ENCODE measurements around the gene AGK.
"Not testable (repeated sequence)": the region's sequence is repeated elsewhere in the genome, so short reads cannot be mapped to it uniquely, and the experiment has no call there.

Gene AGK

DNA sequence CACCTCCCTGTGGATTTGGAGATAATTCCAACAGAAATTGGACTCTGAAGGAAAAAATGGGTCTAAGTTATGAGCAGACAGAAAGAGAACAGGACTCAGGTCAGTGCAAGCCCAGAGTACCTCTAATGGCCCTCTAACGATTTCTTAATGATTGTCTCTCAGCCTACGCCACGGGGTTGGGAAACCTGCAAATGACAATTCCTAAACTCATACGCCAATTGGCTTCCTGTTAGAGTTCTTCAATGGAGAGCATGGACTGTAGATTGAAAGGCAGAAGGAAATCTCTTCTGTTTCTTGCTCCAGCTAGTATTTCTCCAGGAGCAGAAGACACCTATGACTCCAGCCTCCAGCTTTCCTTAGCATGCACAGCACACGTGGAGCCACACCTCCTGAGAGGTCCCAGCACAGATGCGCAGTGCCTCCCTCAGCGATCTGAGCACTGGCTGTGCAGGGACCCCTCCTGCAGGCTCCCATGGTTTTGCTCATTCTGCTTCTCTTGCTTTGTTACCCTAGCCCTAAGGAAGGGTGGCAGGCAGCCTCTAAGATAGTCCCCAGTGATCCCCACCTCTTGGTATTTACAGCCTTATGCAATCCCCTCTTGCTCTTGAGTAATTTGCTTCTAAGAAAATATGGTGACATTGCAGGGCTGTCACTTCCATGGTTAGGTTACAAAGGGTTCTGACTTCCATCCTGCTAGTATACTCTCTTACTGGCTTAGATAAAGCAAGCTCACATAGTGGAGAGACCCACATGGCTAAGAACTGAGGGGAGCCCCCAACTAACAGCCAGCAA lies 120.7 kb downstream of the AGK start:
- peak overlapping the region; percentile 76 for H3K27ac ChIP-seq
- DNase-seq (ENCODE audit: low read depth, low spot score), result no peak

DNA sequence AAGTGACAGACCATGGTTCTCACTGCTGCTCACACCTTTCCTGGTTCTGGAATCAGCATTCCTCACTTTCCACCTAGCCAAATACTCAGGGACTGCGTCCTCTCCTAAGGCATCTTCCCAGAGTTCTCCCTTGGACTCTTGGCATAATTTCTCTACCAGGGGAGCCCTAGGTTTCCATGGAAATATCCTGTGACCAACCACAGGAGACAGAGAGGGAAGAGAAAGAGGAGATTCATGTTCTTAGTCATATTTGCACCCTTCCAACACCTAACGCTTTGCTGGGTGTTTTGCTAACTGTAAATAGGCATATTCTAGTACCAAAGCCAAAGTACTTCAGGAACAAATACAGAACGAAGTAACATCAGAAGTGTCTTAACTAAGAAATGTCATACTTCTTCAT lies 122.1 kb downstream of the AGK start:
- no peak for DNase-seq (ENCODE audit: low read depth, low spot score)
- peak overlapping the region; percentile 76 for H3K27ac ChIP-seq

DNA sequence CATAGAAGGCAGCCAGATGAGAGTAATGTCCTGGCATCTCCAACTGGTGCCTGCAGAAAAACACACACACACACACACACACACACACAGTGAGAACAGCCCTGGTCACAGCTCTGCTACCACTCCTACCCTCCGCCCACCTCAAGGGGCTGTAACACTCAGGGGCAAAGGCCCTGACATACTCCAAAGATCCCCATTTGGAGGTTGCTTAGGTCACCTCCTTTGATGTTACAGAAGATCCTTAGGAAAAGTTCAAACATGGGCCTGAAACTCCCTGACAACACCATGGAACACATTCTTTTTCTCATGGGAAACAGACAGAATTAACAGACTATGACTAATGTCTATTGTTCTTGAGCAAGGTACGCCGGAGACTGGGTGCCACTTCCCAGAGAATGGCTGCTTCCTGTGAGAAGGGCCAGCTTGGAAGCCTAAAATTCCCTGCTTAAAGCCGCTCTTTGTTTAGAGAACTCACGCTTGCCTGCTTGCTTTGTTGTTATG lies 123.0 kb downstream of the AGK start:
- peak overlapping the region; percentile 76 for H3K27ac ChIP-seq
- peak; percentile 56 for DNase-seq (ENCODE audit: low read depth, low spot score)

DNA sequence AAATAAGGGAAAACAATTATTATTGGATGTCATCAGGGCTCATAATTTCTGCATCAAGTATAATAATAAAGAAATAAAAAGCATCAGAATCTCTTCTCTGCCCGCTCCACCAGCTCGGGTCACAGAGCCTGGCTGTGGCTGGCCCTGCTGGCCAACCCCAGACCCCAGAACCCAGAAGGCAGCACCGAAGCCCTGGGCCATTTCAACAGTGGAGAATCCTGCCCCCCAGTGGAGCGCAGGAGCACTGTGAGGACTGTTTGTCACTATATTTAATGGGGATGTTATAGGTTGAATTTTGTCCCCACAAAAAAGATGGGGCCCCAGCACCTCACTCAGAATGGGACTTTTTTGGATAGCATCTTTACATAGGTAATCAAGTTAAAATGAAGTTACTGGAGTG lies 123.5 kb downstream of the AGK start:
- DNase-seq (ENCODE audit: low read depth, low spot score), result no peak
- peak overlapping the region; percentile 76 for H3K27ac ChIP-seq

DNA sequence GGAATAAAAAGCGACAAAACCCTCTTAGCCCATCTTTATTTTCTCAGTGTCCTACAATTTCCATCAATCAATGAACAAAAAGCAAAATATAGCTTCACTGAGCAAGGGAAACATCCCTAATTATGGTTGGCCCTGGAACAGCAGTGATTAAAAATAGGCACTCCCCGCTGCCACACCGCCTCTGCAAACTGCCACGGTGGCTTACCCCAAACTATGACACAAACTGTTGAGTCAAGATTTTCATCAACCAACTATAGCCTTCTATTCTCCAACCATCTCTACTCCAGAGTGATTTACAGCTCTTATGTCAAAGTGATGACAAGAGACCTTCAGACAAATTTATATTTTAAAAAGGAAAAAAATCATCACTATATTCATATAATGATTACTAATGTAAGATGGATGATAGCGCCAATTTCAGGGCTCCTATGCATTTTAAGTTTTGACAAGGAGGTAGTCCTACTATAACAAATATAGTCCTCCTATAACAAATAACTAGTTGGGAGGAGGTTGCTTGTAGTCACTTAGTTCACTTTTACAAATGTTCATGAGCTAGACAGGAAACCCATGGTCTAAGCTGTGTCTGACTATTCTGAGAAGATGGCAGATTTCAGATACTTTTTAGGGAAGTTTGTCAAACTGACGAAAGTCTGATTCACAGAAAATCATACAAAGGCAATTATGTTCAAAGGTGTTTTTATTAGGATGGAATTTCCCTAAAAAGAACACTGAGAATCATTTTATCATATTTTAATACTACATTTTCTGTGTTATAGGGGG lies 124.4 kb downstream of the AGK start:
- peak overlapping the region; percentile 76 for H3K27ac ChIP-seq
- no peak for DNase-seq (ENCODE audit: low read depth, low spot score)

DNA sequence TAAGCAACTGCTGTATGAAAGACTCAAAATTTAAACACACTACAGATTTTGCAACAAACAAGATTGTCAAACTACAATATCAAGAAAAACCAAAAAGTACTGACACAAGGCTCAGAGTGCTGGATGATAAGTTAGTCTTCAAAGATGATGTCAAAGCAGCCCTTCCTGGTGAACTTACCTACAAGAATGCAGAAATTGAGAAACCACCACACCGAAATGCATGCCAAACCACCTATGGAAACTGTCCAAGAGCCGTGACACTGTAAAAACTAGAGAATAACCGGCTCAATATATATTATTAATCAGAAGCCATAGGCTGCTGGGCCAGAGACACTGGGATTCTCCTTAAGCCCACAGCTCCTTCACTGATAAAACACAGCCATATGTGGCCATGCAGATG lies 125.4 kb downstream of the AGK start:
- peak overlapping the region; percentile 76 for H3K27ac ChIP-seq

DNA sequence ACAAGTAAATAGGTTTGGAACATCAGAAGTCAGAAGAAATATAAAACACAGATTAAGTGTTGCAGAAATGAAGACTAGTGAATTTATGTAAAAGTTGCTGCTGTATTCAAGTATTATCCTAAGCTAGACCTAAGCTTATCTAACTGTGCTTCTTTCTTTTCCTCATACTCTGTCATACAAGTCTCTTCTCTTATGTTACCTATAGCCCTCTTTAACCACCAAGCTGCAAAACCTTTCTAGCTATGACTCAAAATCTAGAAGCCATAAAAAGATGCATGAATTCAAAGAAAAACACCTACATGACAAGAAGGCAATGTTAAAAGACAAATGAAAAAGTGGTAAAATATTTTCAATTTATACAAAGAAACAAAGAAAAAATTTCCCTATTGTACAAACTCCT lies 127.8 kb downstream of the AGK start:
- no peak overlapping the region for H3K27ac ChIP-seq
- DNase-seq (ENCODE audit: low read depth, low spot score), result no peak

More for the DNA sequence above, 125.4 kb downstream of the AGK start:
- peak; percentile 64 for DNase-seq (ENCODE audit: low read depth, low spot score)

DNA sequence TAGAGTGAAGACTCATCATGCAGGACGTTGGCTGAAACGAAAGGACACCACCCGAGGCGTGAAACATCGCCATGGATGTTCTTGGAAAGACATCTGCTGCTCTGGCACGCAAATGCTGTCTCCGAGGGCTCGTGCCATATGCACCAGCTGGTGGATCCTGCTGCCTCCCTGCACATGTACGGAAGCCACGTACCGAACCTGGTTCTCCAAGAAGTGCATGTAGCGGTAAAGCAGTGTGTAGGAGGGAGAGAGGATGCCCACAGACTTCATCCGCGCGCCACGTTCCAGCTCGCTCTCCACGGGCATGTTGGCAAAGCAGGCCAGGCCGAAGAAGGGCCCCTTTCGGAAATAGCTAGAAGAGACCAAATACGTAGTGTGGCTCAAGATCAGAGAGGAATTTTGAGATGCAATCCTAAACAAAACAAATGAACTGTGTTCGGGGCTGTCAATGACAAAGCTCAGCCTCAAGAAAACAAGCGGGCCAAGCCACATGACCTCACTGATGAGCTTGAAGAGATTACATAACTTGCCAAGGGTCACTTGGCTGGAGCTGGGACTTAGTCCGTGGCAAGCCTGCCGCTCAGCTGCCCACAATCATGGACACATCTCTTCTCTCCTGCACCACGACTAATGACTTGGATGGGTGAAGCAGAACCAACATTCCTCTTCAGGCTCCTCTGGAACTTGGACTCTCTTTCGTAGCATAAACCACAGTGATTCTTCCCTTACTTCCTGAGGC lies 134.2 kb downstream of the AGK start:
- H3K27ac ChIP-seq, result no peak overlapping the region
- no peak for DNase-seq (ENCODE audit: low read depth, low spot score)

DNA sequence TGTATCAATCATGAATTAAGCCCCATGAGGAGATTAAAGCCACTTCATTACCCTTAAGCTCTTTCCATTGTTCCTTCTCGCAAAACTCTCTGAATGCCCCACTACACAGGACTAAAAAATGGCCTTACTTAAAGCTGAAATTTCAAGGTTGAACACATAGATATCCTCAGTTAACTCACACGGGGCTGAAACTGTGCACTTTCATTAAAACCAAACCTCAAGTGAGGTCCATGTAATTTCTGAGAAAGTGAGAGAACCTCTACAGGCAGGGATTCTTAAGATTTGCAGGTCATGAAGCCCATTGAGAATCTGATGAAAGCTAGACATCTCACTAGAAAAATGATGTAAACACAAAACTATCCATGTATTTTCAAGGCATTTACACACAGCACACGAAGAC lies 134.9 kb downstream of the AGK start:
- no peak for DNase-seq (ENCODE audit: low read depth, low spot score)
- no peak overlapping the region for H3K27ac ChIP-seq

DNA sequence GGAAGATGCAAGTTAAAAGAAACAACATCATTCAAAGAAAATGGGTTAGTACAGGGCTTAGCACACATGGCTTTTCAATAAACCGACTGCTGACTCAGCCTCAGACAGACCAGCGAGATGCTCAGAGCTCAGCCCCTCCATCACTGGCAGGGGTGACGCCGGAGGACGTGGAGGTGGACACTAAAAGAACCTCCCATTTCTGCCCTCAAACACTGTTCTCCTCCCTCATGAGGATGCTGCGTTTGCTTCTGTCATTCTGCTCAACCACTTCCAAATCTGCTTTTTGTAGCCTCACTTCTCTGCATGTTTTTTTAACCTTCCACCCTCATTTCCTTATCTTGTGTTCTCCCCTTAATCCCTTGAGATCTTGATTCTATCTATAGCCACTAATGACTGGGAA lies 135.5 kb downstream of the AGK start:
- DNase-seq (ENCODE audit: low read depth, low spot score), result no peak
- no peak overlapping the region for H3K27ac ChIP-seq

DNA sequence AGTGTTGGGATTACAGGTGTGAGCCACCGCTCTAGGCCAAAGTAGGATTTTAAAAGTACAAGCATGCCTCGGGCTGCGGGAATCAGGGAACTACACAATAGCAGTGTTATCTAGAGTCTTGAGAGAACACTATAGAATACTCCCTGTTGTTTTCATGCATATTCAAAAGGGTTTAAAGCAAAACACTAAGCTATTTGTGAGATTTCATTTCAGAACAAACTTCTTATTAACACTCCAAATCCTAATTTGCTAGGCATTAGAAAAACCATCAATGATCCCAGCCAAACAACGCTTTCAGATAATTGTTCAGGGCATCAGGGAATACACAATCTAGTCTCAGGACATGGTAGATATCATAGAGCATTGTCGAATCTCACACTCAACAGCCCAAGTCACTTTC lies 136.8 kb downstream of the AGK start:
- no peak overlapping the region for H3K27ac ChIP-seq

DNA sequence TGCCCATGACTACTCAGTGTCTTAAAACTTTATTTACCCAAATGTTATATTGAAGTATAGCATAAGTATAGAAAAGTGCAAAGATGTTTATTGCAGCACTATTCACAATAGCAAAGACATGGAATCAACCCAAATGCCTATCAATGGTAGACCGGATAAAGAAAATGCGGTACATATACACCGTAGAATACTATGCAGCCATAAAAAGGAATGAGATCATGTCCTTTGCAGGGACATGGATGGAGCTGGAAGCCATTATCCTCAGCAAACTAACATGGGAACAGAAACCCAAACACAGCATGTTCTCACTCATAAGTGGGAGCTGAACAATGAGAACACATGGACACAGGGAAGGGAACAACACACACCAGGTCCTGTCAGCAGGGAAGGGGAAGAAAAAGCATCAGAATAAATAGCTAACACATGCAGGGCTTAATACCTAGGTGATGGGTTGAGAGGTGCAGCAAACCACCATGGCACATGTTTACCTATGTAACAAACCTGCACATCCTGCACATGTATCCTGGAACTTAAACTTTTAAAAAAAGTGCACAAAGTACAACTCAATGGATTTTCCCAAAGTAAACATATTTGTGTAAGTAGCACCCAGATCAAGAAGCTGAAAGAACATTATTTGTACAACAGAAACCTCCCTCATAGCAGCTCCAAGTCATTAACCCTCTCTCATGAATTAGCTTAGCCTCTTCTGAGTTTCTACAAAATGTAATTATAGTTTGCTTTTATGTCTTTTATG lies 138.0 kb downstream of the AGK start:
- DNase-seq (ENCODE audit: low read depth, low spot score); H3K27ac ChIP-seq: not testable (repeated sequence)

More for the DNA sequence above, 136.8 kb downstream of the AGK start:
- no peak for DNase-seq (ENCODE audit: low read depth, low spot score)

DNA sequence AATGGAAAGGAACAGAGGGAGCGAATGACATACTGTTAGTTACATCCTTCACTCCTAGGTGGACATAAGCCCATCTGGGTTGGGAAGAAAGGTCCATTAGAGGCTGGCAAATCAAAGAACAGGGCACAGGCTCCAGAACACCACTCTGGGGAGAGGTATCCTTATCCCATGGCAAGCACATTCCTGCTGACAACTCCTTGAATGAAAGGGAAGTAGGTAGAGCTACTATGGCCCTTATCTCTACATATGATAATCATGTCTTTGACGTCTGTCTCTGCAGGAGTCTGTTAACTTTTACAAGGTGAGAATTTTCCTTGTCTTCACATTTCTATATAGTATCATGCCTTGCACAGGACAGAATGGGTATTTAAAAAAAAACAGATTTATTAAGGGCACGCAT lies 140.3 kb downstream of the AGK start:
- H3K27ac ChIP-seq, result no peak overlapping the region
- no peak for DNase-seq (ENCODE audit: low read depth, low spot score)

DNA sequence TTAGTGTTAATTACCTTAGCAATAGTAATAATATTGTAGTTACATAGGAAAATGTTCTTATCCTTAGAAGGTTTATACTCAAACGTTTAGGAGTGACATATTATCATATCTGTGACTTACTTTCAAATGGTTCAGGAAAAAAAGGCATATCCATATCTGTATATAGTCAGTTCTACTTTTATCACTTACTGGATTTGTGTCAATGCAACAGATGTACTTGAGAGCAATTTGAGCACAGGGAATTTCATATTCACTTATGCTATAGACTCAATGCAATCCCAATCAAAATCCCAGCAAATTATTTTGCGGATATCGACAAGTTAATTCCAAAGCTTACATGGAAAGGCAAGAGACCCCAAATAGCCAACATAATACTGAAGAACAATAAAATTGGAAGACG lies 140.8 kb downstream of the AGK start:
- H3K27ac ChIP-seq, result no peak overlapping the region
- no peak for DNase-seq (ENCODE audit: low read depth, low spot score)

DNA sequence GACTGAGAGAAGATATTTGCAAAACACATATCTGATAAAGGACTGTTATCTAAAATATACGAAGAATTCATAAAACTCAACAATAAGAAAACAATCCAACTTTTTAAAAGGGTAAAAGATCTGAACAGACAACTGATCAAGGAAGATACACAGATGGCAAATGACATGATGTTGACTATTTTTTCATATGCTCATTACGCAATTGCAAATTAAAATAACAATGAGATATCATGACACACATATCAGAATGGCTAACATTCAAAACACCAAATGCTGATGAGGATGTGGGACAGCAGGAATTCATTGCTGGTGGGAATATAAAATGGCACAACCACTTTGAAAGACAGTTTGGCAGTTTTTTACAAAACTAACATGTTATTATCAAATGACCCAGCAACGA lies 141.9 kb downstream of the AGK start:
- H3K27ac ChIP-seq, result no peak overlapping the region
- no peak for DNase-seq (ENCODE audit: low read depth, low spot score)

DNA sequence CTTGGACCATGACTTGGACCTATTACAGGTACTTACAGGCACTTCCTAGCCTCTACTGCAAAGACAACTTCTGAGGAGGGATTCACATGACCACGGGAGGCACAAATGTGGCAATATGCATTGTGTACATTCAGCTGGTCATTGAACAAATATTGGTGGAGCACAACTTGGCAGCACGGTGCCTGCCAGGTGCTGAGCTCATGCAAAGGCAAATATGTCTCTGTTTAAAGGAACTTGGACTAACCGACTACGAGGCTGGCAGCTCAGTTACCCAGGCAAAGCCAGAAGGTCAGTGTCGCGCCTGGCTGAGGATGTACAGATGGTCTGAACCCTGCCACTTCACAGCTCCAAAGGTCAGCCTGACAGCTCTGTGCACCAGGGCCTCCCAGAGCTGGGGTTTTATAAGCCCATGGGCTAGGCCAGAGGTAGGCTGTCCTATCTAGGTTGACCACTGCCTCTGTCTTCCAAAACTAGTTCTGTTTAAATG lies 144.6 kb downstream of the AGK start:
- no peak overlapping the region for H3K27ac ChIP-seq
- no peak for DNase-seq (ENCODE audit: low read depth, low spot score)

DNA sequence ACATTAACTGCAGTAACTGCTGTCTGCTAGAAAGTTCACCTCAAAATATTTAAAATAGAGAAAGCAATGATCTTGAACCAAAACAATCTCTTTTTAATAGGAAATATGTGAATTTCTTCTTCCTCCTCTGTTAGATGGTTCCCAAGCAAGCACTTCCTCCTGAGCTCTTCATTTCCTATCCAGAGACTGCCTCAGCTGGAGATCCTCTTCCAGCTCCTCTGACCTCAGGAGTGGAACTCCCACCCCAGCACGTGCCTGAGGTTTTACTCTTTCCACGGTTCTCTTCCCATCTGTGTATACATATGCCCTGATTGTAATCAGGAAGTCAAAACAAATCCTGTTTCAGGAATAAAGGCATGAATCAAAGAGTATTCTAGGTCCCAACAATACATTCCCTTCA lies 145.1 kb downstream of the AGK start:
- DNase-seq (ENCODE audit: low read depth, low spot score), result no peak

DNA sequence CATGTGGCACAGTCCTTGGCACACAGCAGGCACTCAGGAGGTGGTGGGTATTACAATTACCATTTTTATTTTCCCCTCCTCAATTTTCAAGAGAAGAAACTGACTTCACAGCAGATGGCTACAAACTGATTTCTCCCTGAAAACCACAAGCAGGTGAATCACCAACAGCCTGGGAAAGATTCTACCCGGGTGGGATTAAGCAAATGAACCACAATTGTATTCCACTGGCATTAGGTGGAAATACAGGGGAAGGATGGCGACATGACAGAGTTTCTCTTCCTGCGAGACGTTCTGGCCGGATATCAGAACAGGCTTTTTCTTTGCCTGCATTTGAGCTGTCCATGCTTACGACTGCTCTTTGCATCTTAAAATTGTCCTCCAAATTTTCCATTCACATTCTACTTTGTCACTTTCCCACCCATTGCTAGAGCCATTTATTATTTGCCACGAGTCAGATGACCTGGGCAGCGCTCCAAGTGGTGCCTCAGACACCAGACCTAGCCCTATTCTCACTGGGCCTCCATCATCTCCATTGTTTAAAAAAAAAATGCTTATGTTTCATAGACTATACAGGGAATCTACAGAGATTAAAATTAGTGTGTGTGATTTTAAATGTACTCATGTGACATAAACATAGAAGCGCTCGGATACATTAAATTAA lies 146.1 kb downstream of the AGK start:
- DNase-seq (ENCODE audit: low read depth, low spot score), result no peak
- H3K27ac ChIP-seq, result peak overlapping the region; percentile 13

More for the DNA sequence above, 145.1 kb downstream of the AGK start:
- H3K27ac ChIP-seq, result no peak overlapping the region

DNA sequence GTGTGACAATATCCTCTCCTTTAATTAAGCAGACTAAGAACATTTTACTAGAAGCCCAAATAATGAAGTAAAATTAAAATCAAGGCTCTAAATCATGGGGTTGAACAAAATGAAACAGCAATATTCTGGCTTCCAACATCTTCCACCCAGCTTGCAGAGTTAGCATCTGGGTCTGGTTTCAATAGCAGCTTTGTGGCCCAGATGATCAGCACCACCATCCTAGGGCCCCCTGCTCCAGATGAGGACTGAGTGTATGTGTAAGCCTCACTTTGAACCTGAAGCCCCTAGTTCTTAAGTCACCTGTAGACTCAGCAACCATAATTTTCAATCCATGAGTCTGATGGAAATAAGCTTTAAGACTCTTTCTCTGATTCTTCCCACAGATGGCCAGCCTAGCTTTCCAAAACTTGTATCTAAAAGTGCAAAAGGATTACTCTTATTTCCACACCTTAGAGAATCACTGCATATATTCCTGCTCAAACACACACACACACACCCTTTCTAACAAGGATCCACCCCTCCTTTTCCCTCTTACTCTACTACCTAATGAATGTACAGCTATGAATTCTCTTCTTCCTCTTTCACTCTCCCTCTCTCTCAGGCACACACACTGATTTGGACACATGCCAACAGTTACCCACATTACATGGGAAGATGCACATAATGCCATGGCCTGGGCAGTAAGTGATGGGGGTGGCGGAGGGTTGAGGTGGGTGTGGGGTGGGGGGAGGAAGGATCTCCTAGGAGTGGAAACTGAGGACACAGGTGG lies 147.2 kb downstream of the AGK start:
- no peak overlapping the region for H3K27ac ChIP-seq
- DNase-seq (ENCODE audit: low read depth, low spot score), result no peak

Data from epithelial cell of prostate (primary cell).